A549 (cell line): ENCODE results near the gene CD68. TPM values are rescaled to one million over a fixed set of nuclear protein-coding genes. Genes with fewer than 3 reads are reported as not detected.

Experiments used
- ATAC-seq, 2 experiments: fragments of 200-7000 bp in 1 of 2; fragments of >200 bp in 1 of 2; cut with Nextera tagmentation in 1 of 2; cut with Tn5 transposase in 1 of 2; 3 replicates each; pipeline versions ENCODE4 v1.8.0 to v1.9.1; 2018 to 2020; ENCODE audit warnings: mild to moderate bottlenecking in 1 of 2, moderate library complexity in 1 of 2
- CTCF ChIA-PET: fragments of 300-600 bp; sonication (Branson Sonifier 250); formaldehyde crosslinking; extraction: SDS; loops from one replicate; lab custom pipeline; 2021; ENCODE audit warnings: antibody characterized with exemption, inconsistent platforms; lab: Yijun Ruan, JAX
- POLR2A ChIA-PET: fragments of 350-600 bp; formaldehyde crosslinking; extraction: SDS; loops from one replicate; lab custom pipeline; 2021; ENCODE audit warnings: antibody characterized with exemption, inconsistent platforms; lab: Yijun Ruan, JAX
- DNase-seq, 2 experiments: peaks; one replicate each; pipeline versions ENCODE4 v3.0.0 to v3.0.0-alpha.2; 2011 to 2016; ENCODE audit warnings: low read depth in 1 of 2, low spot score in 1 of 2
- FAIRE-seq: peaks from 2 replicates; lab custom pipeline; 2011; peaks lifted over from hg19 to GRCh38; lab: Jason Lieb, UNC
- H3K27ac ChIP-seq, 2 experiments: fragments of >200 bp; sonication (Bioruptor Twin); formaldehyde crosslinking; 3 replicates each; pipeline ENCODE4 v1.5.1; 2016 to 2017
- H3K4me1 ChIP-seq: fragments of >200 bp; sonication (Bioruptor Twin); formaldehyde crosslinking; 3 replicates; pipeline ENCODE4 v1.6.1; 2016
- H3K4me2 ChIP-seq: fragments of >200 bp; sonication (Bioruptor Twin); formaldehyde crosslinking; 3 replicates; pipeline ENCODE4 v1.6.1; 2016
- H3K4me3 ChIP-seq: fragments of >200 bp; sonication (Bioruptor Twin); formaldehyde crosslinking; 3 replicates; pipeline ENCODE4 v1.5.1; 2016
- H3K9me3 ChIP-seq: fragments of >200 bp; sonication (Bioruptor Twin); formaldehyde crosslinking; 3 replicates; pipeline ENCODE4 v1.6.1; 2016
- BCL3 ChIP-seq: fragments of >200 bp; sonication (Bioruptor Twin); formaldehyde crosslinking; IDR thresholded peaks from 3 replicates; pipeline ENCODE4 v1.6.1; 2016
- BHLHE40 ChIP-seq: IDR thresholded peaks from 2 replicates; pipeline ENCODE4 v1.6.1; 2012; ENCODE audit warnings: low read depth, low read length, inconsistent platforms
- CBX8 ChIP-seq: fragments of 200-600 bp; sonication (generic); IDR thresholded peaks from 2 replicates; pipeline ENCODE4 v1.6.1; 2016
- CHD4 ChIP-seq: fragments of 200-600 bp; sonication (generic); IDR thresholded peaks from 2 replicates; pipeline ENCODE4 v1.6.1; 2016; ENCODE audit warnings: antibody characterized with exemption, mild to moderate bottlenecking, borderline replicate concordance
- EHF ChIP-seq: fragments of 250-450 bp; sonication (Bioruptor Pico); IDR thresholded peaks from 2 replicates; pipeline ENCODE4 v1.5.0; 2020; ENCODE audit warnings: mild to moderate bottlenecking
- ESRRA ChIP-seq: fragments of 150-350 bp; IDR thresholded peaks from 2 replicates; pipeline ENCODE4 v1.6.1; 2014; ENCODE audit warnings: mild to moderate bottlenecking, low read length, borderline replicate concordance
- FOSB ChIP-seq: fragments of 250-450 bp; sonication (Bioruptor Pico); IDR thresholded peaks from 2 replicates; pipeline ENCODE4 v1.5.0; 2020; ENCODE audit warnings: mild to moderate bottlenecking, moderate library complexity
- FOSL2 ChIP-seq, 2 experiments: fragments of 450-650 bp in 1 of 2; fragments of >200 bp in 1 of 2; sonication (Bioruptor Twin) in 1 of 2; formaldehyde crosslinking; IDR thresholded peaks; 2 replicates each; pipeline versions ENCODE4 v1.5.0 to v1.6.1; 2016 to 2020; ENCODE audit warnings: mild to moderate bottlenecking in 1 of 2, moderate library complexity in 1 of 2
- HDAC2 ChIP-seq: fragments of 200-600 bp; sonication (generic); IDR thresholded peaks from 2 replicates; pipeline ENCODE4 v1.6.1; 2016
- HOXA7 ChIP-seq: fragments of 250-450 bp; sonication (Bioruptor Pico); IDR thresholded peaks from 2 replicates; pipeline ENCODE4 v1.5.0; 2020; ENCODE audit warnings: mild to moderate bottlenecking, moderate library complexity
- KDM5A ChIP-seq: fragments of 200-600 bp; sonication (generic); IDR thresholded peaks from 2 replicates; pipeline ENCODE4 v1.6.1; 2016; ENCODE audit warnings: antibody characterized with exemption, mild to moderate bottlenecking
- MAFK ChIP-seq: fragments of 450-650 bp; IDR thresholded peaks from 2 replicates; pipeline ENCODE4 v1.6.1; 2014; ENCODE audit not compliant: partially characterized antibody
- MAX ChIP-seq: IDR thresholded peaks from 2 replicates; pipeline ENCODE4 v1.6.1; 2012
- MAZ ChIP-seq: fragments of 150-350 bp; IDR thresholded peaks from 2 replicates; pipeline ENCODE4 v1.6.1; 2014; ENCODE audit warnings: antibody characterized with exemption, low read depth, low read length, borderline replicate concordance
- MYC ChIP-seq: IDR thresholded peaks from 2 replicates; pipeline ENCODE4 v1.6.1; 2012; ENCODE audit warnings: mild to moderate bottlenecking, inconsistent platforms, low read length, improper control_type of control experiment, borderline replicate concordance
- NFE2L2 ChIP-seq: fragments of 150-350 bp; conservative IDR thresholded peaks from 2 replicates; pipeline ENCODE4 v1.6.1; 2014; ENCODE audit warnings: low read length
- NPAS2 ChIP-seq: fragments of 250-450 bp; sonication (Bioruptor Pico); IDR thresholded peaks from 2 replicates; pipeline ENCODE4 v1.8.0; 2022; ENCODE audit warnings: mild to moderate bottlenecking, moderate library complexity, borderline replicate concordance
- NR3C1 ChIP-seq: fragments of >200 bp; sonication (Bioruptor Twin); formaldehyde crosslinking; IDR thresholded peaks from 3 replicates; pipeline ENCODE4 v1.6.1; 2017
- PHF8 ChIP-seq: fragments of 200-600 bp; sonication (generic); IDR thresholded peaks from 2 replicates; pipeline ENCODE4 v1.6.1; 2016; ENCODE audit warnings: low read depth, mild to moderate bottlenecking, antibody characterized with exemption, moderate library complexity, borderline replicate concordance
- RAD21 ChIP-seq, 2 experiments: fragments of >200 bp in 1 of 2; sonication (Bioruptor Twin) in 1 of 2; formaldehyde crosslinking in 1 of 2; IDR thresholded peaks in 1 of 2; conservative IDR thresholded peaks in 1 of 2; 2 replicates in 1 of 2; 3 replicates in 1 of 2; pipeline ENCODE4 v1.6.1; 2012 to 2018; ENCODE audit warnings: inconsistent platforms in 1 of 2
- RARB ChIP-seq: fragments of 250-450 bp; sonication (Bioruptor Pico); IDR thresholded peaks from 2 replicates; pipeline ENCODE4 v1.8.0; 2021; ENCODE audit warnings: mild to moderate bottlenecking, moderate library complexity
- RCOR1 ChIP-seq: fragments of 150-350 bp; IDR thresholded peaks from 2 replicates; pipeline ENCODE4 v1.6.1; 2014; ENCODE audit warnings: antibody characterized with exemption, low read length, low read depth
- TP53 ChIP-seq: fragments of 250-450 bp; sonication (Bioruptor Pico); IDR thresholded peaks from 2 replicates; pipeline ENCODE4 v1.5.0; 2021; ENCODE audit warnings: mild to moderate bottlenecking, moderate library complexity
- ZC3H11A ChIP-seq: fragments of 450-650 bp; IDR thresholded peaks from 2 replicates; pipeline ENCODE4 v1.6.1; 2014; ENCODE audit warnings: antibody characterized with exemption, mild to moderate bottlenecking
- ZFP36 ChIP-seq: fragments of 450-650 bp; IDR thresholded peaks from 2 replicates; pipeline ENCODE4 v1.6.1; 2014; ENCODE audit warnings: borderline replicate concordance; ENCODE audit not compliant: partially characterized antibody
- ZNF302 ChIP-seq: fragments of 250-450 bp; sonication (Bioruptor Pico); IDR thresholded peaks from 2 replicates; pipeline ENCODE4 v1.9.0; 2021; ENCODE audit warnings: inconsistent platforms, mild to moderate bottlenecking, moderate library complexity
- ZSCAN20 ChIP-seq: fragments of 250-450 bp; sonication (Bioruptor Pico); IDR thresholded peaks from 2 replicates; pipeline ENCODE4 v1.8.0; 2022; ENCODE audit warnings: mild to moderate bottlenecking, moderate library complexity
- WGBS: methylation state at CpG from one replicate; pipeline ENCODE4 v1.1.6; 2017; ENCODE audit errors: missing lambda C conversion rate; 5-methylcytosine and 5-hydroxymethylcytosine counted together
- polyA minus RNA-seq: library from RNA; depleted of rRNA, polyadenylated mRNA; stranded (reverse); fragments of >200 nt; gene quantifications from 2 replicates; pipeline ENCODE4 v1.2.3, GENCODE V29; 2011; rRNA and poly(A)+ RNA removed
- polyA plus RNA-seq, 4 experiments: library from polyadenylated mRNA; depleted of rRNA in 3 of 4; stranded (reverse); fragments of >200 nt; fragmentation: RNase III in 1 of 4; extraction: RNeasy Plus Mini Kit Qiagen cat#74134 plus additional on column Dnase treatment in 1 of 4; gene quantifications; 2 replicates in 3 of 4; 3 replicates in 1 of 4; pipeline ENCODE4 v1.2.3, GENCODE V29; 2011 to 2017
- TF ChIP-seq, protein P1 (sequence below): fragments of 200-600 bp; sonication (generic); IDR thresholded peaks from 2 replicates; pipeline ENCODE4 v1.6.1; 2016; ENCODE audit warnings: antibody characterized with exemption, mild to moderate bottlenecking, moderate library complexity
- TF ChIP-seq, protein P2 (sequence below): IDR thresholded peaks from 2 replicates; pipeline ENCODE4 v1.6.1; 2012; ENCODE audit warnings: low read depth, borderline replicate concordance
- TF ChIP-seq, protein P3 (sequence below): fragments of >200 bp; sonication (Bioruptor Twin); formaldehyde crosslinking; IDR thresholded peaks from 3 replicates; pipeline ENCODE4 v1.5.1; 2016

Gene CD68
- polyA plus RNA-seq (2011; rRNA removed) (14.9 and 17.7 TPM in 2 replicates), polyA plus RNA-seq (2017; fragmentation: RNase III; extraction: RNeasy Plus Mini Kit Qiagen cat#74134 plus additional on column Dnase treatment) (6.5 to 11.6 TPM (median 9.8 TPM) in 3 replicates), polyA minus RNA-seq (10.1 and 10.5 TPM in 2 replicates)
- polyA plus RNA-seq (2012; cell fraction: cytosol; rRNA removed), result 17.1 and 18.6 TPM in 2 replicates
- 3.5 and 7.3 TPM in 2 replicates for polyA plus RNA-seq (2012; cell fraction: nucleus; rRNA removed)

DNA sequence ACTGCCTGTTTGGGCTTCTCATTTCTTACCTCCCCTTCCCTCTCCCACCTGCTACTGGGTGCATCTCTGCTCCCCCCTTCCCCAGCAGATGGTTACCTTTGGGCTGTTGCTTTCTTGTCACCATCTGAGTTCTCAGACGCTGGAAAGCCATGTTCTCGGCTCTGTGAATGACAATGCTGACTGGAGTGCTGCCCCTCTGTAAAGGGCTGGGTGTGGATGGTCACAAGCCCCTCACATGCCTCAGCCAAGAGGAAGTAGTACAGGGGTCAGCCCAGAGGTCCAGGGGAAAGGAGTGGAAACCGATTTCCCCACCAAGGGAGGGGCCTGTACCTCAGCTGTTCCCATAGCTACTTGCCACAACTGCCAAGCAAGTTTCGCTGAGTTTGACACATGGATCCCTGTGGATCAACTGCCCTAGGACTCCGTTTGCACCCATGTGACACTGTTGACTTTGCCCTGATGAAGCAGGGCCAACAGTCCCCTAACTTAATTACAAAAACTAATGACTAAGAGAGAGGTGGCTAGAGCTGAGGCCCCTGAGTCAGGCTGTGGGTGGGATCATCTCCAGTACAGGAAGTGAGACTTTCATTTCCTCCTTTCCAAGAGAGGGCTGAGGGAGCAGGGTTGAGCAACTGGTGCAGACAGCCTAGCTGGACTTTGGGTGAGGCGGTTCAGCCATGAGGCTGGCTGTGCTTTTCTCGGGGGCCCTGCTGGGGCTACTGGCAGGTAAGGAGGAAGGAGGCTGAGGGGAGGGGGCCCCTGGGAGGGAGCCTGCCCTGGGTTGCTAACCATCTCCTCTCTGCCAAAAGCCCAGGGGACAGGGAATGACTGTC lies at the start of gene CD68:
CD68 (plus strand) TSS at position 638 of the 833 bp plus-strand sequence; CDS start at position 678, 40 bp downstream.
- FAIRE-seq (peak; percentile 43), DNase-seq (peak; percentile 88 to 97), ATAC-seq (peak; percentile 59 to 73)
- CTCF ChIA-PET, result interaction anchor here (0.7 to 12.1 kb wide), 7 partner anchors 11 to 138 kb away, joined by 3 to 184 read pairs (median 8); partner anchors contain the start of genes DNAH2, FXR2, SOX15 and TP53
- Histone ChIP-seq H3K4me2 (peak within 1 kb of the TSS; percentile 48), H3K4me1 (peaks cover 80% of the 10 kb centered on the region), H3K27ac (peak within 1 kb of the TSS; percentile 64 to 79), H3K9me3 (no peaks in the 10 kb centered on the region), H3K4me3 (no peak within 1 kb of the TSS)
- WGBS, result 15% methylated on average over 7 of the region's 7 CpGs
- POLR2A ChIA-PET, result interaction anchor here (0.9 to 2.9 kb wide), 9 partner anchors 10 to 111 kb away, joined by 3 to 30 read pairs (median 5); partner anchors contain the start of genes FXR2, POLR2A, SAT2 and SOX15
- TF ChIP-seq RAD21 (conservative IDR thresholded peaks at IDR 0.05 in 1 of 2, IDR thresholded peaks at IDR 0.05 in 1 of 2) (no peak; a peak in 1 of 5 replicates), BCL3 (peak; percentile 78; the same call in 2 of the 3 replicates), HDAC2 (no peak), NPAS2 (no peak; the same call in 1 of the 2 replicates), HOXA7 (peak; percentile 99), NFE2L2 (no peak), MYC (no peak), EHF (peak; percentile 87), PHF8 (no peak), RARB (CRISPR knock-in tag) (peak; percentile 98), ZC3H11A (no peak), RCOR1 (no peak), MAFK (peak; percentile 72), TP53 (CRISPR knock-in tag) (peak; percentile 96), ZFP36 (no peak), FOSB (CRISPR knock-in tag) (peak; percentile 98), KDM5A (no peak), MAZ (0 out of 2 replicates have a peak, but pooled peaks have one; percentile 10), MAX (peak; percentile 85), CHD4 (no peak), ESRRA (no peak), BHLHE40 (no peak), NR3C1 (no peak), FOSL2 (IDR thresholded peaks at IDR 0.05) (no peak), FOSL2 (CRISPR knock-in tag; IDR thresholded peaks at IDR 0.05) (peak; percentile 85), ZSCAN20 (no peak), ZNF302 (CRISPR knock-in tag) (no peak), CBX8 (no peak)
- TF ChIP-seq, protein P1, sequence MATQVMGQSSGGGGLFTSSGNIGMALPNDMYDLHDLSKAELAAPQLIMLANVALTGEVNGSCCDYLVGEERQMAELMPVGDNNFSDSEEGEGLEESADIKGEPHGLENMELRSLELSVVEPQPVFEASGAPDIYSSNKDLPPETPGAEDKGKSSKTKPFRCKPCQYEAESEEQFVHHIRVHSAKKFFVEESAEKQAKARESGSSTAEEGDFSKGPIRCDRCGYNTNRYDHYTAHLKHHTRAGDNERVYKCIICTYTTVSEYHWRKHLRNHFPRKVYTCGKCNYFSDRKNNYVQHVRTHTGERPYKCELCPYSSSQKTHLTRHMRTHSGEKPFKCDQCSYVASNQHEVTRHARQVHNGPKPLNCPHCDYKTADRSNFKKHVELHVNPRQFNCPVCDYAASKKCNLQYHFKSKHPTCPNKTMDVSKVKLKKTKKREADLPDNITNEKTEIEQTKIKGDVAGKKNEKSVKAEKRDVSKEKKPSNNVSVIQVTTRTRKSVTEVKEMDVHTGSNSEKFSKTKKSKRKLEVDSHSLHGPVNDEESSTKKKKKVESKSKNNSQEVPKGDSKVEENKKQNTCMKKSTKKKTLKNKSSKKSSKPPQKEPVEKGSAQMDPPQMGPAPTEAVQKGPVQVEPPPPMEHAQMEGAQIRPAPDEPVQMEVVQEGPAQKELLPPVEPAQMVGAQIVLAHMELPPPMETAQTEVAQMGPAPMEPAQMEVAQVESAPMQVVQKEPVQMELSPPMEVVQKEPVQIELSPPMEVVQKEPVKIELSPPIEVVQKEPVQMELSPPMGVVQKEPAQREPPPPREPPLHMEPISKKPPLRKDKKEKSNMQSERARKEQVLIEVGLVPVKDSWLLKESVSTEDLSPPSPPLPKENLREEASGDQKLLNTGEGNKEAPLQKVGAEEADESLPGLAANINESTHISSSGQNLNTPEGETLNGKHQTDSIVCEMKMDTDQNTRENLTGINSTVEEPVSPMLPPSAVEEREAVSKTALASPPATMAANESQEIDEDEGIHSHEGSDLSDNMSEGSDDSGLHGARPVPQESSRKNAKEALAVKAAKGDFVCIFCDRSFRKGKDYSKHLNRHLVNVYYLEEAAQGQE, result peak; percentile 22
- TF ChIP-seq, protein P2, sequence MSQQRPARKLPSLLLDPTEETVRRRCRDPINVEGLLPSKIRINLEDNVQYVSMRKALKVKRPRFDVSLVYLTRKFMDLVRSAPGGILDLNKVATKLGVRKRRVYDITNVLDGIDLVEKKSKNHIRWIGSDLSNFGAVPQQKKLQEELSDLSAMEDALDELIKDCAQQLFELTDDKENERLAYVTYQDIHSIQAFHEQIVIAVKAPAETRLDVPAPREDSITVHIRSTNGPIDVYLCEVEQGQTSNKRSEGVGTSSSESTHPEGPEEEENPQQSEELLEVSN, result peak; percentile 31; the same call in 1 of the 2 replicates
- TF ChIP-seq, protein P3, sequence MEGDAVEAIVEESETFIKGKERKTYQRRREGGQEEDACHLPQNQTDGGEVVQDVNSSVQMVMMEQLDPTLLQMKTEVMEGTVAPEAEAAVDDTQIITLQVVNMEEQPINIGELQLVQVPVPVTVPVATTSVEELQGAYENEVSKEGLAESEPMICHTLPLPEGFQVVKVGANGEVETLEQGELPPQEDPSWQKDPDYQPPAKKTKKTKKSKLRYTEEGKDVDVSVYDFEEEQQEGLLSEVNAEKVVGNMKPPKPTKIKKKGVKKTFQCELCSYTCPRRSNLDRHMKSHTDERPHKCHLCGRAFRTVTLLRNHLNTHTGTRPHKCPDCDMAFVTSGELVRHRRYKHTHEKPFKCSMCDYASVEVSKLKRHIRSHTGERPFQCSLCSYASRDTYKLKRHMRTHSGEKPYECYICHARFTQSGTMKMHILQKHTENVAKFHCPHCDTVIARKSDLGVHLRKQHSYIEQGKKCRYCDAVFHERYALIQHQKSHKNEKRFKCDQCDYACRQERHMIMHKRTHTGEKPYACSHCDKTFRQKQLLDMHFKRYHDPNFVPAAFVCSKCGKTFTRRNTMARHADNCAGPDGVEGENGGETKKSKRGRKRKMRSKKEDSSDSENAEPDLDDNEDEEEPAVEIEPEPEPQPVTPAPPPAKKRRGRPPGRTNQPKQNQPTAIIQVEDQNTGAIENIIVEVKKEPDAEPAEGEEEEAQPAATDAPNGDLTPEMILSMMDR, result no peak
